GM12878 (cell line): ENCODE results near the gene MTHFD2. TPM values are rescaled to one million over a fixed set of nuclear protein-coding genes. Genes with fewer than 3 reads are reported as not detected.

Source experiments
- ATAC-seq: fragments of 200-7000 bp; cut with Tn5 transposase; 3 replicates; pipeline ENCODE4 v1.9.1; 2020; ENCODE audit warnings: mild to moderate bottlenecking, moderate library complexity
- BruUV-seq: library from RNA; stranded (reverse); fragments of 400-500 nt; replicated peaks from 2 replicates; lab custom pipeline; 2021; lab: Mats Ljungman, UMichigan
- CTCF ChIA-PET: fragments of 300-600 bp; sonication (Branson Sonifier 250); formaldehyde crosslinking; extraction: SDS; loops from one replicate; lab custom pipeline; 2021; ENCODE audit warnings: inconsistent platforms; lab: Yijun Ruan, JAX
- POLR2A ChIA-PET: fragments of 350-600 bp; formaldehyde crosslinking; extraction: SDS; loops from one replicate; lab custom pipeline; 2021; ENCODE audit warnings: inconsistent platforms; lab: Charles Lee
- RAD21 ChIA-PET: fragments of 300-600 bp; sonication (Branson Sonifier 250); formaldehyde crosslinking; loops from one replicate; lab custom pipeline; 2023; ENCODE audit warnings: antibody characterized with exemption; ENCODE audit not compliant: unreplicated experiment; lab: Charles Lee
- SMC1A ChIA-PET: fragments of 300-600 bp; sonication (Branson Sonifier 250); formaldehyde crosslinking; loops from one replicate; lab custom pipeline; 2023; ENCODE audit not compliant: unreplicated experiment, uncharacterized antibody; lab: Charles Lee
- DNase-seq: peaks from one replicate; pipeline ENCODE4 v3.0.0-alpha.2; 2011; ENCODE audit warnings: low read depth, low spot score
- FAIRE-seq: peaks from 3 replicates; lab custom pipeline; 2011; peaks lifted over from hg19 to GRCh38; lab: Jason Lieb, UNC
- H2AFZ ChIP-seq: 2 replicates; pipeline ENCODE4 v1.6.0; 2011; ENCODE audit warnings: low read depth, low read length, control low read depth; ENCODE audit not compliant: control insufficient read depth
- H3K27ac ChIP-seq: 2 replicates; pipeline ENCODE4 v1.5.1; 2011; ENCODE audit warnings: control low read depth; ENCODE audit not compliant: control insufficient read depth, insufficient read depth
- H3K27me3 ChIP-seq, 2 experiments: replicated peaks in 1 of 2; 2 replicates each; pipeline versions ENCODE4 v1.6.0 to v1.6.1; 2011; ENCODE audit warnings: low read length in 1 of 2; ENCODE audit not compliant: control insufficient read depth in 2 of 2, insufficient read depth in 2 of 2
- H3K36me3 ChIP-seq, 2 experiments: 2 replicates each; pipeline ENCODE4 v1.5.1; 2011; ENCODE audit warnings: low read length in 1 of 2; ENCODE audit not compliant: control insufficient read depth in 2 of 2, insufficient read depth in 2 of 2
- H3K4me1 ChIP-seq: 2 replicates; pipeline ENCODE4 v1.6.1; 2011; ENCODE audit warnings: mild to moderate bottlenecking, low read length, moderate library complexity, mixed read lengths; ENCODE audit not compliant: control insufficient read depth, insufficient read depth
- H3K4me2 ChIP-seq: 2 replicates; pipeline ENCODE4 v1.6.0; 2011; ENCODE audit warnings: control low read depth; ENCODE audit not compliant: control insufficient read depth, insufficient read depth
- H3K4me3 ChIP-seq: fragments of 200-600 bp; sonication (generic); 2 replicates; pipeline ENCODE4 v1.5.1; 2016
- H3K79me2 ChIP-seq: 2 replicates; pipeline ENCODE4 v1.6.0; 2011; ENCODE audit warnings: low read length; ENCODE audit not compliant: control insufficient read depth, insufficient read depth
- H3K9ac ChIP-seq: 2 replicates; pipeline ENCODE4 v1.8.0; 2011; ENCODE audit warnings: low read length, control low read depth, mixed read lengths; ENCODE audit not compliant: control insufficient read depth, insufficient read depth
- H3K9me3 ChIP-seq: replicated peaks from 3 replicates; pipeline ENCODE4 v1.5.1; 2011; ENCODE audit warnings: mild to moderate bottlenecking, low read length; ENCODE audit not compliant: control insufficient read depth, insufficient read depth
- H4K20me1 ChIP-seq: 2 replicates; pipeline ENCODE4 v1.6.0; 2011; ENCODE audit not compliant: control insufficient read depth, insufficient read depth
- CREB1 ChIP-seq: IDR thresholded peaks from 2 replicates; pipeline ENCODE4 v1.6.1; 2012; ENCODE audit warnings: low read depth, mild to moderate bottlenecking, inconsistent platforms
- DPF2 ChIP-seq: fragments of 450-650 bp; IDR thresholded peaks from 2 replicates; pipeline ENCODE4 v1.6.1; 2017; ENCODE audit warnings: mild to moderate bottlenecking
- EP300 ChIP-seq, 2 experiments: fragments of 150-350 bp in 1 of 2; IDR thresholded peaks; 2 replicates each; pipeline ENCODE4 v1.6.1; 2011 to 2012; ENCODE audit warnings: low read depth in 2 of 2, low read length in 2 of 2, borderline replicate concordance in 1 of 2, improper control_type of control experiment in 1 of 2, inconsistent platforms in 1 of 2; ENCODE audit not compliant: control insufficient read depth in 1 of 2
- GABPA ChIP-seq: IDR thresholded peaks from 2 replicates; pipeline ENCODE4 v1.6.1; 2014; ENCODE audit warnings: antibody characterized with exemption, low read depth, mild to moderate bottlenecking, inconsistent platforms
- HDGF ChIP-seq: fragments of 450-650 bp; IDR thresholded peaks from 2 replicates; pipeline ENCODE4 v1.6.1; 2016; ENCODE audit warnings: antibody characterized with exemption
- NFIC ChIP-seq: IDR thresholded peaks from 2 replicates; pipeline ENCODE4 v1.6.1; 2012; ENCODE audit warnings: low read depth, mild to moderate bottlenecking, inconsistent platforms, low read length, moderate library complexity
- NFXL1 ChIP-seq: fragments of 450-650 bp; IDR thresholded peaks from 2 replicates; pipeline ENCODE4 v1.6.1; 2017; ENCODE audit warnings: antibody characterized with exemption, mild to moderate bottlenecking, borderline replicate concordance
- RFX5 ChIP-seq: IDR thresholded peaks from 2 replicates; pipeline ENCODE4 v1.6.1; 2011; ENCODE audit warnings: low read depth, low read length, improper control_type of control experiment
- SIX5 ChIP-seq: IDR thresholded peaks from 2 replicates; pipeline ENCODE4 v1.6.1; 2011; ENCODE audit warnings: mild to moderate bottlenecking, low read depth, low read length, moderate library complexity; ENCODE audit not compliant: severe bottlenecking
- SPI1 ChIP-seq: IDR thresholded peaks from 2 replicates; pipeline ENCODE4 v1.6.1; 2011; ENCODE audit warnings: low read depth, mild to moderate bottlenecking, low read length, moderate library complexity, borderline replicate concordance; ENCODE audit not compliant: insufficient read depth
- SREBF2 ChIP-seq: IDR thresholded peaks from 2 replicates; pipeline ENCODE4 v1.6.1; 2012; ENCODE audit warnings: mild to moderate bottlenecking, low read length
- ZNF24 ChIP-seq: fragments of 450-650 bp; IDR thresholded peaks from 2 replicates; pipeline ENCODE4 v1.6.1; 2017; ENCODE audit warnings: antibody characterized with exemption, mild to moderate bottlenecking
- WGBS: methylation state at CpG from one replicate; pipeline ENCODE4 v1.1.6; 2016; ENCODE audit warnings: low lambda C conversion rate; ENCODE audit not compliant: insufficient replicate concordance, insufficient coverage; ENCODE audit errors: missing lambda C conversion rate; 5-methylcytosine and 5-hydroxymethylcytosine counted together
- in situ Hi-C: fragments of 300-500 bp; cut with MboI; formaldehyde crosslinking; loops from 9 replicates; pipeline ENCODE4 v1.14.3; 2018; ENCODE audit warnings: mixed read lengths
- intact Hi-C: fragments of 100-400 bp; cut with micrococcal nuclease; formaldehyde crosslinking; loops from one replicate; pipeline ENCODE4 v1.14.2; 2022; ENCODE audit not compliant: unreplicated experiment
- polyA plus RNA-seq, 11 experiments: library from polyadenylated mRNA; depleted of rRNA in 4 of 11; unstranded in 6 of 11; stranded (reverse) in 5 of 11; fragments of >200 nt; fragmentation: Nextera tagmentation in 4 of 11; fragmentation: Illumina TruSeq in 1 of 11; extraction: Ambion mirVana in 4 of 11; extraction: Trizol in 1 of 11; gene quantifications; 1 replicate in 1 of 11; 2 replicates in 10 of 11; pipeline versions ENCODE4 v1.2.1 to v1.2.3, GENCODE V29; 2011 to 2016; ENCODE audit warnings: inconsistent platforms in 2 of 11, missing spikeins in 2 of 11, low read depth in 1 of 11
- total RNA-seq, 4 experiments: library from RNA; depleted of rRNA in 3 of 4; stranded (reverse); fragments of >200 nt in 3 of 4; fragmentation: Illumina TruSeq in 1 of 4; extraction: Trizol in 1 of 4; gene quantifications; 2 replicates each; pipeline versions ENCODE4 v1.2.1 to v1.2.3, GENCODE V29; 2013 to 2021
- TF ChIP-seq, protein P1 (sequence below): fragments of 450-650 bp; IDR thresholded peaks from 2 replicates; pipeline ENCODE4 v1.6.1; 2016; ENCODE audit warnings: mild to moderate bottlenecking, moderate library complexity, borderline replicate concordance
- TF ChIP-seq, protein P2 (sequence below): fragments of 450-650 bp; IDR thresholded peaks from 2 replicates; pipeline ENCODE4 v1.6.1; 2018; ENCODE audit warnings: mild to moderate bottlenecking, low read depth, moderate library complexity; ENCODE audit not compliant: partially characterized antibody

Gene MTHFD2
- total and polyA plus RNA-seq, 10 of the 15 experiments (the other 5 are each of a cell fraction or from before 2014, with no cell fraction given), result 128 to 292 (median 150) TPM

- ATAC-seq (no peak), FAIRE-seq (peak; percentile 96), DNase-seq (no peak)
- H3K79me2 ChIP-seq, result peaks cover 49% of the 10 kb centered on the region
- H3K27ac ChIP-seq, result peak overlapping the region; percentile 59
- RAD21 ChIA-PET, result interaction anchor here (0.8 to 4.6 kb wide), 6 partner anchors 19 to 78 kb away, joined by 3 to 39 read pairs (median 4); partner anchors contain the start of gene MOB1A
- H3K9me3 ChIP-seq, result no peaks in the 10 kb centered on the region
- H3K4me1 ChIP-seq, result peaks cover 8% of the 10 kb centered on the region
- no TSS peak for BruUV-seq
- in situ Hi-C loops, result no loop called here
- WGBS, result 37% methylated on average over 18 of the region's 18 CpGs
- peak overlapping the region; percentile 47; the same call in 1 of the 2 replicates for H3K4me3 ChIP-seq
- no peaks in the 10 kb centered on the region; the same call in 1 of the 2 replicates for H4K20me1 ChIP-seq
- CTCF ChIA-PET, result interaction anchor here (1.3 to 7.8 kb wide), 13 partner anchors 10 to 194 kb away, joined by 3 to 90 read pairs (median 8); partner anchors contain the start of genes BOLA3 and MOB1A
- POLR2A ChIA-PET, result interaction anchor here (2.5 to 6.4 kb wide), 3 partner anchors 13 to 23 kb away, joined by 9 to 83 read pairs (median 48); partner anchors contain the start of gene MOB1A
- H2AFZ ChIP-seq, result peak overlapping the region; percentile 74
- intact Hi-C loops, result loop anchor here (1.0 kb wide), 1 partner anchor 20 kb away; the partner anchor contains the start of gene MOB1A
- H3K27me3 ChIP-seq, result no peaks in the 10 kb centered on the region
- no peak overlapping the region; the same call in 1 of the 2 replicates for H3K9ac ChIP-seq
- SMC1A ChIA-PET, result interaction anchor here (0.9 to 3.7 kb wide), 13 partner anchors 10 to 290 kb away, joined by 3 to 24 read pairs (median 5); partner anchors contain the start of gene MOB1A
- peaks cover 0 to 2% of the 10 kb centered on the region in 2 experiments; a peak in 1 of 4 replicates for H3K36me3 ChIP-seq
- peak overlapping the region; percentile 79 for H3K4me2 ChIP-seq
- TF ChIP-seq GABPA (no peak), DPF2 (0 out of 2 replicates have a peak, but pooled peaks have one; percentile 7), SIX5 (no peak), ZNF24 (peak; percentile 87), NFXL1 (no peak), SREBF2 (no peak), SPI1 (peak; percentile 11; the same call in 1 of the 2 replicates), NFIC (0 out of 2 replicates have a peak, but pooled peaks have one; percentile 5), CREB1 (peak; percentile 76; the same call in 1 of the 2 replicates), EP300 (IDR thresholded peaks at IDR 0.05; ENCODE audit: borderline replicate concordance in 1 of 2, control insufficient read depth in 1 of 2, low read depth in 2 of 2, low read length in 2 of 2) (no peak), HDGF (peak; percentile 62; the same call in 1 of the 2 replicates), RFX5 (peak; percentile 90)
- TF ChIP-seq, protein P1, sequence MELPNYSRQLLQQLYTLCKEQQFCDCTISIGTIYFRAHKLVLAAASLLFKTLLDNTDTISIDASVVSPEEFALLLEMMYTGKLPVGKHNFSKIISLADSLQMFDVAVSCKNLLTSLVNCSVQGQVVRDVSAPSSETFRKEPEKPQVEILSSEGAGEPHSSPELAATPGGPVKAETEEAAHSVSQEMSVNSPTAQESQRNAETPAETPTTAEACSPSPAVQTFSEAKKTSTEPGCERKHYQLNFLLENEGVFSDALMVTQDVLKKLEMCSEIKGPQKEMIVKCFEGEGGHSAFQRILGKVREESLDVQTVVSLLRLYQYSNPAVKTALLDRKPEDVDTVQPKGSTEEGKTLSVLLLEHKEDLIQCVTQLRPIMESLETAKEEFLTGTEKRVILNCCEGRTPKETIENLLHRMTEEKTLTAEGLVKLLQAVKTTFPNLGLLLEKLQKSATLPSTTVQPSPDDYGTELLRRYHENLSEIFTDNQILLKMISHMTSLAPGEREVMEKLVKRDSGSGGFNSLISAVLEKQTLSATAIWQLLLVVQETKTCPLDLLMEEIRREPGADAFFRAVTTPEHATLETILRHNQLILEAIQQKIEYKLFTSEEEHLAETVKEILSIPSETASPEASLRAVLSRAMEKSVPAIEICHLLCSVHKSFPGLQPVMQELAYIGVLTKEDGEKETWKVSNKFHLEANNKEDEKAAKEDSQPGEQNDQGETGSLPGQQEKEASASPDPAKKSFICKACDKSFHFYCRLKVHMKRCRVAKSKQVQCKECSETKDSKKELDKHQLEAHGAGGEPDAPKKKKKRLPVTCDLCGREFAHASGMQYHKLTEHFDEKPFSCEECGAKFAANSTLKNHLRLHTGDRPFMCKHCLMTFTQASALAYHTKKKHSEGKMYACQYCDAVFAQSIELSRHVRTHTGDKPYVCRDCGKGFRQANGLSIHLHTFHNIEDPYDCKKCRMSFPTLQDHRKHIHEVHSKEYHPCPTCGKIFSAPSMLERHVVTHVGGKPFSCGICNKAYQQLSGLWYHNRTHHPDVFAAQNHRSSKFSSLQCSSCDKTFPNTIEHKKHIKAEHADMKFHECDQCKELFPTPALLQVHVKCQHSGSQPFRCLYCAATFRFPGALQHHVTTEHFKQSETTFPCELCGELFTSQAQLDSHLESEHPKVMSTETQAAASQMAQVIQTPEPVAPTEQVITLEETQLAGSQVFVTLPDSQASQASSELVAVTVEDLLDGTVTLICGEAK, result 0 out of 2 replicates have a peak, but pooled peaks have one; percentile 14
- TF ChIP-seq, protein P2, sequence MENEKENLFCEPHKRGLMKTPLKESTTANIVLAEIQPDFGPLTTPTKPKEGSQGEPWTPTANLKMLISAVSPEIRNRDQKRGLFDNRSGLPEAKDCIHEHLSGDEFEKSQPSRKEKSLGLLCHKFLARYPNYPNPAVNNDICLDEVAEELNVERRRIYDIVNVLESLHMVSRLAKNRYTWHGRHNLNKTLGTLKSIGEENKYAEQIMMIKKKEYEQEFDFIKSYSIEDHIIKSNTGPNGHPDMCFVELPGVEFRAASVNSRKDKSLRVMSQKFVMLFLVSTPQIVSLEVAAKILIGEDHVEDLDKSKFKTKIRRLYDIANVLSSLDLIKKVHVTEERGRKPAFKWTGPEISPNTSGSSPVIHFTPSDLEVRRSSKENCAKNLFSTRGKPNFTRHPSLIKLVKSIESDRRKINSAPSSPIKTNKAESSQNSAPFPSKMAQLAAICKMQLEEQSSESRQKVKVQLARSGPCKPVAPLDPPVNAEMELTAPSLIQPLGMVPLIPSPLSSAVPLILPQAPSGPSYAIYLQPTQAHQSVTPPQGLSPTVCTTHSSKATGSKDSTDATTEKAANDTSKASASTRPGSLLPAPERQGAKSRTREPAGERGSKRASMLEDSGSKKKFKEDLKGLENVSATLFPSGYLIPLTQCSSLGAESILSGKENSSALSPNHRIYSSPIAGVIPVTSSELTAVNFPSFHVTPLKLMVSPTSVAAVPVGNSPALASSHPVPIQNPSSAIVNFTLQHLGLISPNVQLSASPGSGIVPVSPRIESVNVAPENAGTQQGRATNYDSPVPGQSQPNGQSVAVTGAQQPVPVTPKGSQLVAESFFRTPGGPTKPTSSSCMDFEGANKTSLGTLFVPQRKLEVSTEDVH, result no peak
These were observed 373 bp upstream of the MTHFD2 start for GRCh38 chr2:74198023-74198460.
